HepG2 (cell line): Measurements from ENCODE around the gene PTTG1. TPM values are rescaled to one million over a fixed set of nuclear protein-coding genes. Genes with fewer than 3 reads are reported as not detected.

Experiments used
- ATAC-seq: fragments of 200-7000 bp; cut with Tn5 transposase; 3 replicates; pipeline ENCODE4 v1.9.1; 2020; ENCODE audit warnings: mild to moderate bottlenecking, moderate library complexity
- BruUV-seq: library from RNA; stranded (reverse); fragments of 400-500 nt; replicated peaks from 2 replicates; lab custom pipeline; 2021; lab: Mats Ljungman, UMichigan
- CTCF ChIA-PET: fragments of 300-600 bp; formaldehyde crosslinking; extraction: SDS; loops from one replicate; lab custom pipeline; 2021; ENCODE audit warnings: low total read pairs, inconsistent platforms, low intra/inter-chr PET ratio; lab: Yijun Ruan, JAX
- POLR2A ChIA-PET: fragments of 350-600 bp; sonication (Branson Sonifier 250); formaldehyde crosslinking; loops from one replicate; lab custom pipeline; 2020; ENCODE audit warnings: antibody characterized with exemption, inconsistent platforms; lab: Yijun Ruan, JAX
- DNase-seq: peaks from one replicate; pipeline ENCODE4 v3.0.0-alpha.2; 2015; ENCODE audit warnings: low spot score
- FAIRE-seq: peaks from 3 replicates; lab custom pipeline; 2011; peaks lifted over from hg19 to GRCh38; lab: Jason Lieb, UNC
- H2AFZ ChIP-seq: one replicate; pipeline ENCODE4 v1.6.1; 2011; ENCODE audit warnings: low read length, inconsistent platforms
- H3K27ac ChIP-seq: fragments of 300-600 bp; 3 replicates; pipeline ENCODE4 v1.8.0; 2011; ENCODE audit warnings: mixed run types, mild to moderate bottlenecking, mixed read lengths, low read length, inconsistent platforms; ENCODE audit not compliant: insufficient read depth; ENCODE audit errors: extremely low read length
- H3K27me3 ChIP-seq, 2 experiments: fragments of 200-600 bp in 1 of 2; 2 replicates in 1 of 2; 3 replicates in 1 of 2; pipeline versions ENCODE4 v1.6.0 to v1.8.0; 2011; ENCODE audit warnings: low read length in 2 of 2, mild to moderate bottlenecking in 2 of 2, moderate library complexity in 2 of 2, inconsistent platforms in 1 of 2; ENCODE audit not compliant: insufficient read depth in 2 of 2, control insufficient read depth in 1 of 2
- H3K36me3 ChIP-seq, 2 experiments: fragments of 200-600 bp in 1 of 2; replicated peaks in 1 of 2; 2 replicates in 1 of 2; 3 replicates in 1 of 2; pipeline versions ENCODE4 v1.5.1 to v1.8.0; 2011; ENCODE audit warnings: low read length in 2 of 2, inconsistent platforms in 1 of 2; ENCODE audit not compliant: insufficient read depth in 2 of 2, control insufficient read depth in 1 of 2
- H3K4me1 ChIP-seq: 2 replicates; pipeline ENCODE4 v1.5.1; 2012; ENCODE audit warnings: low read length, inconsistent platforms; ENCODE audit not compliant: insufficient read depth
- H3K4me2 ChIP-seq: 2 replicates; pipeline ENCODE4 v1.6.0; 2011; ENCODE audit warnings: low read depth, low read length, inconsistent platforms
- H3K4me3 ChIP-seq, 3 experiments: fragments of 200-600 bp in 1 of 3; sonication (generic), shearing (Covaris generic) in 1 of 3; replicated peaks in 1 of 3; 2 replicates each; pipeline ENCODE4 v1.5.1; 2011 to 2016; ENCODE audit warnings: low read length in 3 of 3, inconsistent platforms in 2 of 3, low read depth in 2 of 3, mild to moderate bottlenecking in 2 of 3, control low read depth in 1 of 3, mixed read lengths in 1 of 3; ENCODE audit not compliant: insufficient read depth in 1 of 3
- H3K79me2 ChIP-seq: one replicate; pipeline ENCODE4 v1.6.1; 2011; ENCODE audit warnings: low read length, inconsistent platforms; ENCODE audit not compliant: insufficient read depth
- H3K9ac ChIP-seq: 2 replicates; pipeline ENCODE4 v1.6.0; 2011; ENCODE audit warnings: mild to moderate bottlenecking, low read depth, low read length, inconsistent platforms; ENCODE audit not compliant: insufficient read depth
- H3K9me3 ChIP-seq: 2 replicates; pipeline ENCODE4 v1.5.1; 2012; ENCODE audit warnings: mild to moderate bottlenecking, low read length
- H4K20me1 ChIP-seq: 2 replicates; pipeline ENCODE4 v1.6.0; 2011; ENCODE audit warnings: inconsistent platforms, mild to moderate bottlenecking, low read length, moderate library complexity; ENCODE audit not compliant: insufficient read depth
- ARNTL ChIP-seq: sonication (generic); formaldehyde crosslinking; IDR thresholded peaks from 2 replicates; pipeline ENCODE4 v1.4.0; 2020; ENCODE audit warnings: mild to moderate bottlenecking, missing genetic modification reagents
- HNRNPL ChIP-seq: fragments of 200-400 bp; formaldehyde crosslinking; IDR thresholded peaks from 2 replicates; pipeline ENCODE4 v1.6.1; 2017; ENCODE audit warnings: mild to moderate bottlenecking, low read depth, low read length
- MAFG ChIP-seq: sonication (generic); formaldehyde crosslinking; IDR thresholded peaks from 2 replicates; pipeline ENCODE4 v1.5.1; 2020; ENCODE audit warnings: mild to moderate bottlenecking, missing genetic modification reagents
- NR2F2 ChIP-seq: IDR thresholded peaks from 2 replicates; pipeline ENCODE4 v1.6.1; 2012; ENCODE audit warnings: low read depth, inconsistent platforms, borderline replicate concordance
- SNRNP70 ChIP-seq: fragments of 200-400 bp; formaldehyde crosslinking; IDR thresholded peaks from 2 replicates; pipeline ENCODE4 v1.6.1; 2017; ENCODE audit warnings: mild to moderate bottlenecking, low read depth, low read length, moderate library complexity
- TCF7L2 ChIP-seq: IDR thresholded peaks from 2 replicates; pipeline ENCODE4 v1.6.1; 2011; ENCODE audit warnings: mild to moderate bottlenecking, low read depth, low read length, moderate library complexity
- TEAD3 ChIP-seq: optimal IDR thresholded peaks from 2 replicates; pipeline ENCODE3; 2016; ENCODE audit warnings: borderline replicate concordance
- ZFP1 ChIP-seq: IDR thresholded peaks from 2 replicates; pipeline ENCODE4 v1.6.1; 2016
- ZNF138 ChIP-seq: sonication (generic); formaldehyde crosslinking; IDR thresholded peaks from 2 replicates; pipeline ENCODE4 v1.5.0; 2020; ENCODE audit warnings: mild to moderate bottlenecking, low read depth, missing genetic modification reagents
- ZNF326 ChIP-seq: sonication (generic); formaldehyde crosslinking; IDR thresholded peaks from 2 replicates; pipeline ENCODE4 v1.4.0; 2020; ENCODE audit warnings: missing genetic modification reagents, borderline replicate concordance
- ZNF350 ChIP-seq: sonication (generic); formaldehyde crosslinking; IDR thresholded peaks from 2 replicates; pipeline ENCODE4 v1.4.0; 2020; ENCODE audit warnings: mild to moderate bottlenecking, low read depth, missing genetic modification reagents, borderline replicate concordance
- WGBS: methylation state at CpG from one replicate; pipeline ENCODE4 v1.1.6; 2017; ENCODE audit warnings: low lambda C conversion rate; 5-methylcytosine and 5-hydroxymethylcytosine counted together
- in situ Hi-C: cut with HindIII; loops from 2 replicates; pipeline ENCODE4 v1.10.0; 2017; ENCODE audit warnings: low pct_unique_long_range_greater_than_20kb; ENCODE audit not compliant: extremely low pct_ligation_motif_present
- intact Hi-C: fragments of 100-400 bp; cut with micrococcal nuclease; formaldehyde crosslinking; loops from one replicate; pipeline ENCODE4 v1.10.0; 2022; ENCODE audit not compliant: unreplicated experiment
- polyA plus RNA-seq, 8 experiments: library from polyadenylated mRNA; depleted of rRNA in 3 of 8; stranded (reverse) in 7 of 8; unstranded in 1 of 8; fragments of >200 nt; fragmentation: Illumina TruSeq in 4 of 8; extraction: Trizol in 4 of 8; gene quantifications; 2 replicates each; pipeline versions ENCODE4 v1.2.1 to v1.2.3, GENCODE V29; 2011 to 2016; ENCODE audit warnings: low read depth in 4 of 8, missing spikeins in 1 of 8, mixed read lengths in 1 of 8; ENCODE audit not compliant: insufficient read depth in 1 of 8
- total RNA-seq, 5 experiments: library from RNA; depleted of rRNA; stranded (reverse); fragments of >200 nt; fragmentation: Illumina TruSeq; extraction: Trizol; gene quantifications; 2 replicates each; pipeline ENCODE4 v1.2.3, GENCODE V29; 2016; ENCODE audit warnings: low read depth in 1 of 5
- TF ChIP-seq, protein P1 (sequence below): IDR thresholded peaks from 2 replicates; pipeline ENCODE4 v1.6.1; 2016; ENCODE audit warnings: missing genetic modification reagents, missing compliant biosample characterization
- TF ChIP-seq, protein P2 (sequence below): sonication (generic); formaldehyde crosslinking; IDR thresholded peaks from 2 replicates; pipeline ENCODE4 v1.4.0; 2020; ENCODE audit warnings: missing genetic modification reagents
- TF ChIP-seq, protein P3 (sequence below): conservative IDR thresholded peaks from 2 replicates; pipeline ENCODE4 v1.6.1; 2018; ENCODE audit warnings: missing genetic modification reagents
- TF ChIP-seq, protein P4 (sequence below): sonication (generic); formaldehyde crosslinking; IDR thresholded peaks from 2 replicates; pipeline ENCODE4 v1.4.0; 2020; ENCODE audit warnings: missing genetic modification reagents, borderline replicate concordance
- TF ChIP-seq, protein P5 (sequence below): sonication (generic); formaldehyde crosslinking; IDR thresholded peaks from 2 replicates; pipeline ENCODE4 v1.4.0; 2020; ENCODE audit warnings: missing genetic modification reagents, mild to moderate bottlenecking, borderline replicate concordance

PTTG1 gene
- total and polyA plus RNA-seq, 2 of the 13 experiments (the other 11 are each of a cell fraction or from before 2014, with no cell fraction given) = 102 to 161 TPM

DNA sequence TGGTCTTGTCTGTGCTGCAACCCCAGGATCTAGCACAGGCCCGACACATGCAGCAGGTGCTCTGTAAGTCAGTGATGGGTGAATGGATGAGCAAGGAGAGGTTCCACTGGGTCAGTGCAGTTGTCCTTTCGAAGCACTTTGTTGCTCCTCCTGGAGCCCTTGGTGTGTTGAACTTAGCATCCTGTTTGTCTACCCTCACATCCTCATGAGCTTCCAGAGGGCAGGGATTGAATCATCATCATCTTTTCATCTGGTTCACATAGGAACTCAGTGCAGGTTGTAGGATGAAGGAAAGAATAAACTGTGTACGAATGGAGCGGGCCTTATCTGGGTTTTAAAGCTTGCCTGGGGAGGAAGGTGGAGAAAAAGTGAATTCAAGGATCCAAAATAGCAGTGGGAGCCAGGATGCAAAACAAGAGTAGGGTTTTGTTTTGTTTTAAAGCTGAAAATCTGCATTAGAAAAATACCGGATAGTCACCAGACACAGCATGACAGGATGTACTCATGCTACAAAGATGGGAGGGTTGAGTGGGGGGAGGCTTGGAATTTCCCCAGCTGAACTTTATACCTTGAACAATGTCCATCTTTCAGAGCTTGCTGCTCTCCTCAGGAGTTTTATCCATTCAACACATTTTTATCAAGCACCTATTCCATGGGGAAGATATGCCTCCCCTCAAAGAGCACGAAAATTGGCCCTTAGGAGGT is 55.8 kb downstream of the PTTG1 start:
- H3K9ac ChIP-seq = peak overlapping the region; percentile 75
- intact Hi-C loops = loop anchor here (2.0 kb wide), 2 partner anchors 29 to 59 kb away; partner anchors contain the start of gene SLU7
- H2AFZ ChIP-seq = no peak overlapping the region
- H3K27me3 ChIP-seq = no peaks in the 10 kb centered on the region
- no peaks in the 10 kb centered on the region; the same call in 1 of the 2 replicates for H4K20me1 ChIP-seq
- peak; percentile 50 for ATAC-seq
- H3K4me1 ChIP-seq = peaks cover 100% of the 10 kb centered on the region
- WGBS = 43% methylated on average over 6 of the region's 6 CpGs
- ChIA-PET CTCF (no interaction called here), POLR2A (interaction anchor here (0.8 to 4.4 kb wide), 7 partner anchors 8 to 358 kb away, joined by 3 to 98 read pairs (median 5); partner anchors contain the start of genes PWWP2A and SLU7)
- peak overlapping the region; percentile 91 for H3K27ac ChIP-seq
- no peaks in the 10 kb centered on the region for H3K36me3 ChIP-seq
- TSS peak; percentile 88 for BruUV-seq
- peak; percentile 54 for FAIRE-seq
- peaks cover 57% of the 10 kb centered on the region for H3K79me2 ChIP-seq
- no peaks in the 10 kb centered on the region for H3K9me3 ChIP-seq
- DNase-seq = peak; percentile 83
- peak overlapping the region in 2 of 3 experiments; percentile 2 to 58; a peak in 3 of 6 replicates for H3K4me3 ChIP-seq
- H3K4me2 ChIP-seq = peak overlapping the region; percentile 77
- in situ Hi-C loops = no loop called here
- TF ChIP-seq, protein P1, sequence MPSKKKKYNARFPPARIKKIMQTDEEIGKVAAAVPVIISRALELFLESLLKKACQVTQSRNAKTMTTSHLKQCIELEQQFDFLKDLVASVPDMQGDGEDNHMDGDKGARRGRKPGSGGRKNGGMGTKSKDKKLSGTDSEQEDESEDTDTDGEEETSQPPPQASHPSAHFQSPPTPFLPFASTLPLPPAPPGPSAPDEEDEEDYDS (CRISPR knock-in tag) = no peak
- no peak for TF ChIP-seq NR2F2
- TF ChIP-seq, protein P2, sequence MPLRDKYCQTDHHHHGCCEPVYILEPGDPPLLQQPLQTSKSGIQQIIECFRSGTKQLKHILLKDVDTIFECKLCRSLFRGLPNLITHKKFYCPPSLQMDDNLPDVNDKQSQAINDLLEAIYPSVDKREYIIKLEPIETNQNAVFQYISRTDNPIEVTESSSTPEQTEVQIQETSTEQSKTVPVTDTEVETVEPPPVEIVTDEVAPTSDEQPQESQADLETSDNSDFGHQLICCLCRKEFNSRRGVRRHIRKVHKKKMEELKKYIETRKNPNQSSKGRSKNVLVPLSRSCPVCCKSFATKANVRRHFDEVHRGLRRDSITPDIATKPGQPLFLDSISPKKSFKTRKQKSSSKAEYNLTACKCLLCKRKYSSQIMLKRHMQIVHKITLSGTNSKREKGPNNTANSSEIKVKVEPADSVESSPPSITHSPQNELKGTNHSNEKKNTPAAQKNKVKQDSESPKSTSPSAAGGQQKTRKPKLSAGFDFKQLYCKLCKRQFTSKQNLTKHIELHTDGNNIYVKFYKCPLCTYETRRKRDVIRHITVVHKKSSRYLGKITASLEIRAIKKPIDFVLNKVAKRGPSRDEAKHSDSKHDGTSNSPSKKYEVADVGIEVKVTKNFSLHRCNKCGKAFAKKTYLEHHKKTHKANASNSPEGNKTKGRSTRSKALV = no peak
- TF ChIP-seq ZNF350 (CRISPR knock-in tag) = no peak
- TF ChIP-seq, protein P3, sequence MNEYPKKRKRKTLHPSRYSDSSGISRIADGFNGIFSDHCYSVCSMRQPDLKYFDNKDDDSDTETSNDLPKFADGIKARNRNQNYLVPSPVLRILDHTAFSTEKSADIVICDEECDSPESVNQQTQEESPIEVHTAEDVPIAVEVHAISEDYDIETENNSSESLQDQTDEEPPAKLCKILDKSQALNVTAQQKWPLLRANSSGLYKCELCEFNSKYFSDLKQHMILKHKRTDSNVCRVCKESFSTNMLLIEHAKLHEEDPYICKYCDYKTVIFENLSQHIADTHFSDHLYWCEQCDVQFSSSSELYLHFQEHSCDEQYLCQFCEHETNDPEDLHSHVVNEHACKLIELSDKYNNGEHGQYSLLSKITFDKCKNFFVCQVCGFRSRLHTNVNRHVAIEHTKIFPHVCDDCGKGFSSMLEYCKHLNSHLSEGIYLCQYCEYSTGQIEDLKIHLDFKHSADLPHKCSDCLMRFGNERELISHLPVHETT (CRISPR knock-in tag) = no peak
- TF ChIP-seq ZNF138 (CRISPR knock-in tag) = no peak
- peak; percentile 64 for TF ChIP-seq TEAD3 (CRISPR knock-in tag)
- TF ChIP-seq, protein P4, sequence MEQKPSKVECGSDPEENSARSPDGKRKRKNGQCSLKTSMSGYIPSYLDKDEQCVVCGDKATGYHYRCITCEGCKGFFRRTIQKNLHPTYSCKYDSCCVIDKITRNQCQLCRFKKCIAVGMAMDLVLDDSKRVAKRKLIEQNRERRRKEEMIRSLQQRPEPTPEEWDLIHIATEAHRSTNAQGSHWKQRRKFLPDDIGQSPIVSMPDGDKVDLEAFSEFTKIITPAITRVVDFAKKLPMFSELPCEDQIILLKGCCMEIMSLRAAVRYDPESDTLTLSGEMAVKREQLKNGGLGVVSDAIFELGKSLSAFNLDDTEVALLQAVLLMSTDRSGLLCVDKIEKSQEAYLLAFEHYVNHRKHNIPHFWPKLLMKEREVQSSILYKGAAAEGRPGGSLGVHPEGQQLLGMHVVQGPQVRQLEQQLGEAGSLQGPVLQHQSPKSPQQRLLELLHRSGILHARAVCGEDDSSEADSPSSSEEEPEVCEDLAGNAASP (CRISPR knock-in tag) = 0 out of 2 replicates have a peak, but pooled peaks have one; percentile 26
- TF ChIP-seq SNRNP70 = no peak
- no peak for TF ChIP-seq ZNF326 (CRISPR knock-in tag)
- TF ChIP-seq MAFG (CRISPR knock-in tag) = no peak
- TF ChIP-seq, protein P5, sequence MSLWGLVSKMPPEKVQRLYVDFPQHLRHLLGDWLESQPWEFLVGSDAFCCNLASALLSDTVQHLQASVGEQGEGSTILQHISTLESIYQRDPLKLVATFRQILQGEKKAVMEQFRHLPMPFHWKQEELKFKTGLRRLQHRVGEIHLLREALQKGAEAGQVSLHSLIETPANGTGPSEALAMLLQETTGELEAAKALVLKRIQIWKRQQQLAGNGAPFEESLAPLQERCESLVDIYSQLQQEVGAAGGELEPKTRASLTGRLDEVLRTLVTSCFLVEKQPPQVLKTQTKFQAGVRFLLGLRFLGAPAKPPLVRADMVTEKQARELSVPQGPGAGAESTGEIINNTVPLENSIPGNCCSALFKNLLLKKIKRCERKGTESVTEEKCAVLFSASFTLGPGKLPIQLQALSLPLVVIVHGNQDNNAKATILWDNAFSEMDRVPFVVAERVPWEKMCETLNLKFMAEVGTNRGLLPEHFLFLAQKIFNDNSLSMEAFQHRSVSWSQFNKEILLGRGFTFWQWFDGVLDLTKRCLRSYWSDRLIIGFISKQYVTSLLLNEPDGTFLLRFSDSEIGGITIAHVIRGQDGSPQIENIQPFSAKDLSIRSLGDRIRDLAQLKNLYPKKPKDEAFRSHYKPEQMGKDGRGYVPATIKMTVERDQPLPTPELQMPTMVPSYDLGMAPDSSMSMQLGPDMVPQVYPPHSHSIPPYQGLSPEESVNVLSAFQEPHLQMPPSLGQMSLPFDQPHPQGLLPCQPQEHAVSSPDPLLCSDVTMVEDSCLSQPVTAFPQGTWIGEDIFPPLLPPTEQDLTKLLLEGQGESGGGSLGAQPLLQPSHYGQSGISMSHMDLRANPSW (CRISPR knock-in tag) = no peak
- no peak for TF ChIP-seq TCF7L2
- no peak for TF ChIP-seq ARNTL (CRISPR knock-in tag)
- 0 out of 2 replicates have a peak, but pooled peaks have one; percentile 68 for TF ChIP-seq ZFP1 (CRISPR knock-in tag)
- TF ChIP-seq HNRNPL = no peak
